Gastrocnemius medialis (tissue), 4 donors: ENCODE measurements around the gene SSU72.

Experiments
- POLR2A ChIP-seq, 2 donors: fragments of 450-650 bp; IDR thresholded peaks; one replicate each; pipeline ENCODE4 v1.6.1; 2017; ENCODE audit warnings: antibody characterized with exemption in 2 of 2, mild to moderate bottlenecking in 2 of 2, moderate library complexity in 2 of 2
- TF ChIP-seq, protein P1 (sequence below), 5 experiments: fragments of 450-650 bp in 3 of 5; fragments of 200-600 bp in 2 of 5; sonication (generic) in 2 of 5; IDR thresholded peaks in 4 of 5; conservative IDR thresholded peaks in 1 of 5; 1 replicate in 4 of 5; 2 replicates in 1 of 5; pipeline ENCODE4 v1.5.1; 2016 to 2019; ENCODE audit warnings: antibody characterized with exemption in 5 of 5, mild to moderate bottlenecking in 3 of 5, moderate library complexity in 3 of 5

DNA sequence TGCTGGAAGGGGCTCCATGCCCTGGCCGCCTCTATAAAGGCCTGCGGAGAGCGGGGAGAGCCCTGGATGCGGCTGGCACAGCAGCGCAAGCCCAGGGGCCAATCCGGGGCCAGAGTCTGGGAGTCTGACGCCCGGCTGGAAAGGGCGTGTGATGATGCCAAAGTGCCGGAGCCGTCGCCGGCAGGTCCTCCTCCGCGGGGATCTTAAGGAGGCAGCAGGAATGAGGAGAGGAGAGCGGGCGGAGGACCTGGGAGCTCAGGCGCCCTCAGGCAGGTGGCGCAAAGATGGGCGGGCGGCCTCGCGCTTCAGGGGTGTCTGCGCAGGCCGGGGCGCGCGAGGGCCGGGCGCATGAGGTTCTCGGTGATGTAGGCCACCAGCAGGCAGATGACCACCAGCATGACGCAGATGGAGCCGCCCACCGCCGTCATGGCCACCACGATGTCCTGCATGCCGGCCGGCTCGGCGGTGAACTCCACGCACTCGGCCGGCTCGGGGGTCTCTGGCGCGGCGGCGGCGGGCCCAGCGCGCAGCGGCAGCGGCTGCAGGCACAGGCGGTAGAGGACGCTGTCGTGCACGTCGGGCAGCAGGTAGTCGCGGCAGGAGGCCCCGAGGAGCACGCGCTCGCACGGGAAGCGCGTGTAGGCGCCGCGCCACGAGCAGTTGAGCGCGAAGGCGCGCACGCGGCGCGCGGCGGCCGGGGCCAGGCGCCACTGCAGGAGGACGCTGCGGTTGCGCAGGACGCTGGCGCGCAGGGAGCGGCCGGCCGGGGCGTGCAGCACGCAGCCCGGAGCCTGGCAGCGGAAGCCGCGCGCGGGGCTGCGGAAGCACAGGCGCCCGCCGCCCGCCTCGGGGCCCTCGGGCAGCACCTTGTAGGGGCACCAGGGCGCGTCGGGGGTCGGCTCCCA is 24.6 kb upstream of the SSU72 start:
- TF ChIP-seq, protein P1, sequence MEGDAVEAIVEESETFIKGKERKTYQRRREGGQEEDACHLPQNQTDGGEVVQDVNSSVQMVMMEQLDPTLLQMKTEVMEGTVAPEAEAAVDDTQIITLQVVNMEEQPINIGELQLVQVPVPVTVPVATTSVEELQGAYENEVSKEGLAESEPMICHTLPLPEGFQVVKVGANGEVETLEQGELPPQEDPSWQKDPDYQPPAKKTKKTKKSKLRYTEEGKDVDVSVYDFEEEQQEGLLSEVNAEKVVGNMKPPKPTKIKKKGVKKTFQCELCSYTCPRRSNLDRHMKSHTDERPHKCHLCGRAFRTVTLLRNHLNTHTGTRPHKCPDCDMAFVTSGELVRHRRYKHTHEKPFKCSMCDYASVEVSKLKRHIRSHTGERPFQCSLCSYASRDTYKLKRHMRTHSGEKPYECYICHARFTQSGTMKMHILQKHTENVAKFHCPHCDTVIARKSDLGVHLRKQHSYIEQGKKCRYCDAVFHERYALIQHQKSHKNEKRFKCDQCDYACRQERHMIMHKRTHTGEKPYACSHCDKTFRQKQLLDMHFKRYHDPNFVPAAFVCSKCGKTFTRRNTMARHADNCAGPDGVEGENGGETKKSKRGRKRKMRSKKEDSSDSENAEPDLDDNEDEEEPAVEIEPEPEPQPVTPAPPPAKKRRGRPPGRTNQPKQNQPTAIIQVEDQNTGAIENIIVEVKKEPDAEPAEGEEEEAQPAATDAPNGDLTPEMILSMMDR (IDR thresholded peaks at IDR 0.05 in 4 of 5, conservative IDR thresholded peaks at IDR 0.05 in 1 of 5) = no peak
- no peak for TF ChIP-seq POLR2A (IDR thresholded peaks at IDR 0.05)
